Tibial nerve (tissue), 4 donors: ENCODE measurements around the gene CROCC2. TPM values are rescaled to one million over a fixed set of nuclear protein-coding genes. Genes with fewer than 3 reads are reported as not detected.

Experiments
- DNase-seq, 2 donors: peaks; one replicate each; pipeline ENCODE4 v3.0.0-alpha.2; 2019; ENCODE audit warnings: low spot score in 2 of 2
- H3K27ac ChIP-seq, 4 donors: fragments of 200-600 bp; sonication (generic) in 3 of 4; one replicate each; pipeline ENCODE4 v1.5.1; 2017 to 2019; ENCODE audit warnings: mild to moderate bottlenecking in 1 of 4
- H3K27me3 ChIP-seq, 2 donors: fragments of 200-600 bp; sonication (generic) in 1 of 2; one replicate each; pipeline versions ENCODE4 v1.5.1 to v1.6.0; 2017 to 2019
- H3K36me3 ChIP-seq, 3 donors: fragments of 200-600 bp; sonication (generic); one replicate each; pipeline ENCODE4 v1.5.1; 2018 to 2019
- H3K4me1 ChIP-seq, 4 donors: fragments of 200-600 bp; sonication (generic) in 3 of 4; one replicate each; pipeline ENCODE4 v1.5.1; 2017 to 2019
- H3K4me3 ChIP-seq, 4 donors: fragments of 200-600 bp; sonication (generic) in 3 of 4; one replicate each; pipeline ENCODE4 v1.5.1; 2017 to 2019; ENCODE audit warnings: mild to moderate bottlenecking in 1 of 4, moderate library complexity in 1 of 4
- H3K9me3 ChIP-seq, 4 donors: fragments of 200-600 bp; sonication (generic) in 3 of 4; one replicate each; pipeline ENCODE4 v1.5.1; 2017 to 2019
- EP300 ChIP-seq, 2 donors: sonication (generic); formaldehyde crosslinking; IDR thresholded peaks; one replicate each; pipeline ENCODE4 v1.6.1; 2017; ENCODE audit warnings: antibody characterized with exemption in 2 of 2, mild to moderate bottlenecking in 1 of 2
- POLR2A ChIP-seq, 2 donors: fragments of 450-650 bp; IDR thresholded peaks; one replicate each; pipeline ENCODE4 v1.6.1; 2017; ENCODE audit warnings: antibody characterized with exemption in 2 of 2, mild to moderate bottlenecking in 2 of 2, moderate library complexity in 2 of 2
- WGBS, 2 donors: methylation state at CpG; one replicate each; pipeline ENCODE4 v1.1.5; 2018; 5-methylcytosine and 5-hydroxymethylcytosine counted together
- total RNA-seq, 4 donors: library from RNA; depleted of rRNA; stranded (reverse); fragments of >200 nt; gene quantifications; one replicate each; pipeline ENCODE4 v1.1.0, GENCODE V29; 2016
- TF ChIP-seq, protein P1 (sequence below), 5 experiments: fragments of 200-600 bp in 3 of 5; fragments of 450-650 bp in 2 of 5; sonication (generic) in 3 of 5; IDR thresholded peaks; one replicate each; pipeline ENCODE4 v1.5.1; 2016 to 2019; ENCODE audit warnings: antibody characterized with exemption in 5 of 5, mild to moderate bottlenecking in 3 of 5, moderate library complexity in 2 of 5

CROCC2 gene
- total RNA-seq, 4 donors from 2014 or later = 0.44 to 1.2 TPM; not detected in 2

DNA sequence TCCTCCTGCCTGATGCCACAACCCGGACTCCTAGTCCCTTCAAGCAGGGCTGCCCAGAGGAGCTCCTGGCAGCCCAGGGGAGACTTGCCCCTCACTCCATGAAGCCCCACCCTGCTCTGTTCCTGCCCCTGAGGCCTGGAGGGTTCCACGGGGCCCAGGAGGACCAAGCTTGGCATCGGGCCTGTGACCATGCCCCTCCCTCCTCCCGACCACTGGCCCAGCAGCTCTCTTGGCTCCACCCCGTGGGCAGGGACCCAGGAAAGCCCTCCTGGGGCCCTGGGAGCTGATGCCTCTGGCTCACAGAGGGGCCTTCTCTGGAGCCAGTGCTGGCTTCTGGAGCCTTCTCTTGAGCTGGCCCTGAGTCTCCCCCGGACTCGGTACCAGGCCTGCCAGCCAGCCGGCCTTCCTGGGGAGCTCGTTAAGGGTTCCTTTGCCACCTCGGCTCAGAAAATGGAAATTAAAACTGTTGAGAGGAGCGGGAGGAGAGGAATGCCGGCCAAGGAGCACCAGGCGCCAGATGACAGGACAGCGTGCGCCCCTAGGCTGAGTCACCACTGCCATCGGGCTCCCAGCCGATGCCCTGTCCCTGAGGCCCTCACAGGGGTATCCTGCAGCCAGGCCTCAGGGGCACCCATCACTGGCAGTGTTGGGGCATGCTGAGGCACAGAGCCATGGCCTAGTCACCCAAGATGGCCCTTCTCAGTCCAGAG is 51.7 kb downstream of the CROCC2 start:
- Histone ChIP-seq H3K4me1 (peaks cover 5 to 96% (median 64%) of the 10 kb centered on the region in 4 donors), H3K9me3 (no peaks in the 10 kb centered on the region), H3K27me3 (no peaks in the 10 kb centered on the region), H3K36me3 (no peaks in the 10 kb centered on the region), H3K27ac (peak overlapping the region in 3 of 4 donors; percentile 45 to 83 (median 80)), H3K4me3 (no peak overlapping the region)
- peak; percentile 3 to 13 for DNase-seq
- WGBS, 2 donors = 46% methylated on average over 12 to 15 of the region's 17 CpGs
- TF ChIP-seq, protein P1, sequence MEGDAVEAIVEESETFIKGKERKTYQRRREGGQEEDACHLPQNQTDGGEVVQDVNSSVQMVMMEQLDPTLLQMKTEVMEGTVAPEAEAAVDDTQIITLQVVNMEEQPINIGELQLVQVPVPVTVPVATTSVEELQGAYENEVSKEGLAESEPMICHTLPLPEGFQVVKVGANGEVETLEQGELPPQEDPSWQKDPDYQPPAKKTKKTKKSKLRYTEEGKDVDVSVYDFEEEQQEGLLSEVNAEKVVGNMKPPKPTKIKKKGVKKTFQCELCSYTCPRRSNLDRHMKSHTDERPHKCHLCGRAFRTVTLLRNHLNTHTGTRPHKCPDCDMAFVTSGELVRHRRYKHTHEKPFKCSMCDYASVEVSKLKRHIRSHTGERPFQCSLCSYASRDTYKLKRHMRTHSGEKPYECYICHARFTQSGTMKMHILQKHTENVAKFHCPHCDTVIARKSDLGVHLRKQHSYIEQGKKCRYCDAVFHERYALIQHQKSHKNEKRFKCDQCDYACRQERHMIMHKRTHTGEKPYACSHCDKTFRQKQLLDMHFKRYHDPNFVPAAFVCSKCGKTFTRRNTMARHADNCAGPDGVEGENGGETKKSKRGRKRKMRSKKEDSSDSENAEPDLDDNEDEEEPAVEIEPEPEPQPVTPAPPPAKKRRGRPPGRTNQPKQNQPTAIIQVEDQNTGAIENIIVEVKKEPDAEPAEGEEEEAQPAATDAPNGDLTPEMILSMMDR (IDR thresholded peaks at IDR 0.05) = no peak
- TF ChIP-seq EP300 (IDR thresholded peaks at IDR 0.05) (no peak), POLR2A (IDR thresholded peaks at IDR 0.05) (no peak)

DNA sequence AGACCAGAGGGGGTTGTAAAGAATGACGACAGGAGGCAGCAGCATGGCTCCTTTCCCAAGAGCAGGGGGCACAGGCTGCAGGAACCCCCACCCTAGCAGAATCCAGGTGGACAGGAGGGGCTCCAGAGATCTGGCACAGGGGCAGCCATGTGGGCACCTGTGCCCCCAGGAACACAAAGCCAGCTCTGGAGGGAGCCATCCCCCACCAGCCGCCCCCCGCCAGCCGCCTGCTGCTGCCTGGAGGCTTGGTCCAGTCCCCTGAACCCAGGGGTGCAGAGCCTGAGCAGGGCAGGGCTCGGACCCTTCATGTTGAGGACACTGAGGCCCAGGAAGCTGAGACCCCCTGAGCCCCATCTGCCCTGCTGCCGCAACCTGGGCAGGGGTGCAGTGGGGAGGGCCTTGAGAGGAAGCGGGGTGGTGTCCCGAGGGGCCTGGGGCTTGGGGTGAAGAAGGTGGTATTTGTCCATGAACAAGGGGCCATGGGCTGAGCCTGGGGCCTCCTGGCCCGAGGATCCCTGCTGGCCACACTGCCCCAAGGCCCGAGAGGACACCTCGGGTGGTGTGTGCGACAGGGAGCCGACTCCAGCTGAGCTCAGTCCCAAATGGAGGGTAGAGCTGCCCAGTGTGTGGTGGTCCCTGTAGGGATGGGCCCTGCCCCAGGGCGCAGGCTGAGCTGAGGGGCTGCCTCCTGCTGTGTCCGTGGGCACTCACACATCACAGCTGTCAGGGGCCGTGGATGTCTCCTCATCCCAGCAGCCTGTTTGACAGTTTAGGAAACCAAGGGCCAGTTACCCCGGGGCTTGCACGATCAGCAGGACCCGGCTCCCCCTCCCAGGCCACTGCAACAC is 52.5 kb downstream of the CROCC2 start:
- no peaks in the 10 kb centered on the region for H3K27me3 ChIP-seq

DNA sequence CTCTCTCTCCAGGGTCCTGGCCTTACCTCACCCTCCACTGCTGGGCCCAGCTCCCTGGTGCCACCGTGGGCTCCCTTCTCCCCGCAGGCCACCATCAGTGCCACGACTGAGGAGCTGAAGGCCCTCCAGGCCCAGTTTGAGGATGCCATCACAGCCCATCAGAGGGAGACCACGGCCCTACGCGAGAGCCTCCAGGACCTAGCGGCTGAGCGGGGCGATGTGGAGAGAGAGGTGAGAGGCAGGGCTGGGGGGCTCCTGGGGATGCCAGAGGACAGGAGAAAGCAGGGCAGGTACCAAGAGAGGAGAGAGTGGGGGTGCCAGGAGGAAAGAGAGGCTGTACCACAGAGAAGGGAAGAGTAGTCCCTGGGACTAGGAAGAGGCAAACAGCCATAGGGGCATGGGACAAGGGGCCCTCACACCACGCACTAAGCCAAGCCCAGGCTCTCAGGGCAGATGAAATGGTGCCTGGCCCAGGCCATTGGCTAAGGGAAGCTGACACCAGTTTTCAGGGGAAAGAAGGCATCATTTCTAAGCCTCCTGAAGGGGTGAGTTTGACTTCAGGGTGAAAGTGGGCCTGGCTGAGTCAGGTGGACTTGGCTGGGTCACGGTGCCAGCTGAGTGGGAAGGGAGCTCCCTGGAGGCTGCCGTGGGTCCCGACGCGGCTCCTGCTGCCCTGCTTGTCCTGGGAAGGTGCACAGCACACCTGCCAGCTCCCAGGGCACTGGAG is 53.2 kb downstream of the CROCC2 start:
- Histone ChIP-seq H3K9me3 (no peaks in the 10 kb centered on the region), H3K4me3 (no peak overlapping the region), H3K4me1 (peaks cover 5 to 97% (median 65%) of the 10 kb centered on the region in 4 donors), H3K36me3 (no peaks in the 10 kb centered on the region), H3K27ac (peak overlapping the region in 3 of 4 donors; percentile 68 to 83 (median 80)), H3K27me3 (no peaks in the 10 kb centered on the region)
- 88 to 91% methylated on average over 14 of the region's 15 CpGs for WGBS, 2 donors
- peak; percentile 3 to 12 for DNase-seq
- TF ChIP-seq EP300 (IDR thresholded peaks at IDR 0.05) (no peak), POLR2A (IDR thresholded peaks at IDR 0.05) (no peak)
- TF ChIP-seq, protein P1 (IDR thresholded peaks at IDR 0.05) = no peak

More for the DNA sequence above, 52.5 kb downstream of the CROCC2 start:
- TF ChIP-seq, protein P1 (IDR thresholded peaks at IDR 0.05) = no peak
- no peak for TF ChIP-seq POLR2A (IDR thresholded peaks at IDR 0.05)
- TF ChIP-seq EP300 (IDR thresholded peaks at IDR 0.05) = no peak
- 95 to 97% methylated on average over 12 to 18 of the region's 19 CpGs for WGBS, 2 donors
- Histone ChIP-seq H3K4me3 (no peak overlapping the region), H3K4me1 (peaks cover 5 to 100% (median 67%) of the 10 kb centered on the region in 4 donors), H3K9me3 (no peaks in the 10 kb centered on the region), H3K27ac (peak overlapping the region in 3 of 4 donors; percentile 45 to 83 (median 80)), H3K36me3 (no peaks in the 10 kb centered on the region)
- DNase-seq = peak; percentile 3 to 9

GRCh38 chr2:240959941-240960308 is 53.8 kb downstream of the CROCC2 start:
- H3K27ac ChIP-seq = peak overlapping the region in 3 of 4 donors; percentile 68 to 83 (median 74)
- DNase-seq = peak; percentile 6 to 14
- H3K4me1 ChIP-seq = peaks cover 5 to 97% (median 60%) of the 10 kb centered on the region in 4 donors
- no peak overlapping the region for H3K4me3 ChIP-seq
- no peaks in the 10 kb centered on the region for H3K36me3 ChIP-seq
- no peak for TF ChIP-seq POLR2A (IDR thresholded peaks at IDR 0.05)
- TF ChIP-seq EP300 (IDR thresholded peaks at IDR 0.05) = no peak
- TF ChIP-seq, protein P1 (IDR thresholded peaks at IDR 0.05) = no peak
- WGBS, 2 donors = 65 to 71% methylated on average over 11 to 14 of the region's 14 CpGs
- no peaks in the 10 kb centered on the region for H3K27me3 ChIP-seq
- no peaks in the 10 kb centered on the region for H3K9me3 ChIP-seq
